SK-N-SH (cell line): ENCODE data around the gene GPS2. TPM values are rescaled to one million over a fixed set of nuclear protein-coding genes. Genes with fewer than 3 reads are reported as not detected.
A peak's percentile ranks its signal among the peaks of the same experiment; 100 is the strongest.

Source experiments
- CTCF ChIA-PET: fragments of 300-600, 350-600 bp; formaldehyde crosslinking; extraction: SDS; loops from one replicate; lab custom pipeline; 2021; lab: Yijun Ruan, JAX
- POLR2A ChIA-PET: fragments of 350-600 bp; sonication (Branson Sonifier 250); formaldehyde crosslinking; extraction: SDS; loops from one replicate; lab custom pipeline; 2020; ENCODE audit warnings: antibody characterized with exemption, inconsistent platforms; lab: Yijun Ruan, JAX
- DNase-seq: peaks from one replicate; pipeline ENCODE4 v3.0.0; 2012
- H2AFZ ChIP-seq: fragments of 200-600 bp; sonication (generic); 2 replicates; pipeline ENCODE4 v1.8.1; 2016; ENCODE audit warnings: antibody characterized with exemption, mild to moderate bottlenecking, low read depth
- H3F3A ChIP-seq: fragments of 200-600 bp; sonication (generic); replicated peaks from 2 replicates; pipeline ENCODE3; 2016; ENCODE audit warnings: antibody characterized with exemption, mild to moderate bottlenecking; ENCODE audit not compliant: insufficient read depth
- H3K27ac ChIP-seq, 2 experiments: fragments of 200-500 bp in 1 of 2; fragments of 200-600 bp in 1 of 2; sonication (Bioruptor generic) in 1 of 2; sonication (generic), shearing (Covaris generic) in 1 of 2; 2 replicates each; pipeline versions ENCODE4 v1.5.1 to v1.6.1; 2014 to 2016; ENCODE audit warnings: low read depth in 2 of 2, inconsistent platforms in 1 of 2, low read length in 1 of 2, mild to moderate bottlenecking in 1 of 2, mixed read lengths in 1 of 2
- H3K27me3 ChIP-seq: fragments of 200-600 bp; sonication (generic), shearing (Covaris generic); 2 replicates; pipeline ENCODE4 v1.6.1; 2016; ENCODE audit warnings: mixed run types; ENCODE audit not compliant: insufficient read depth
- H3K36me3 ChIP-seq, 2 experiments: fragments of 200-500 bp in 1 of 2; fragments of 200-600 bp in 1 of 2; sonication (Bioruptor generic) in 1 of 2; sonication (generic) in 1 of 2; replicated peaks in 1 of 2; 2 replicates each; pipeline versions ENCODE3 to v1.5.1; 2014 to 2016; ENCODE audit warnings: low read length in 1 of 2, mild to moderate bottlenecking in 1 of 2; ENCODE audit not compliant: insufficient read depth in 2 of 2, control insufficient read depth in 1 of 2
- H3K4me1 ChIP-seq, 2 experiments: fragments of 200-500 bp in 1 of 2; fragments of 200-600 bp in 1 of 2; sonication (Bioruptor generic) in 1 of 2; sonication (generic), shearing (Covaris generic) in 1 of 2; 2 replicates each; pipeline versions ENCODE4 v1.5.1 to v1.6.1; 2014 to 2016; ENCODE audit warnings: low read depth in 1 of 2, low read length in 1 of 2, mixed run types in 1 of 2; ENCODE audit not compliant: insufficient read depth in 2 of 2, control insufficient read depth in 1 of 2
- H3K4me2 ChIP-seq: fragments of 200-600 bp; sonication (generic), shearing (Covaris generic); 2 replicates; pipeline ENCODE4 v1.6.1; 2017; ENCODE audit warnings: mixed run types
- H3K4me3 ChIP-seq, 2 experiments: fragments of 200-500 bp in 1 of 2; fragments of 200-600 bp in 1 of 2; sonication (Bioruptor generic) in 1 of 2; sonication (generic), shearing (Covaris generic) in 1 of 2; 2 replicates each; pipeline versions ENCODE4 v1.5.1 to v1.8.1; 2014 to 2016; ENCODE audit warnings: low read depth in 2 of 2, inconsistent platforms in 1 of 2, low read length in 1 of 2, mild to moderate bottlenecking in 1 of 2, mixed read lengths in 1 of 2, moderate library complexity in 1 of 2
- H3K79me2 ChIP-seq: fragments of 200-600 bp; sonication (generic); 2 replicates; pipeline ENCODE4 v1.8.1; 2017; ENCODE audit warnings: mild to moderate bottlenecking; ENCODE audit not compliant: insufficient read depth
- H3K9ac ChIP-seq: fragments of 200-600 bp; sonication (generic); 2 replicates; pipeline ENCODE4 v1.6.1; 2017; ENCODE audit warnings: mixed run types
- H3K9me2 ChIP-seq: fragments of 200-600 bp; sonication (generic); 2 replicates; pipeline ENCODE4 v1.6.1; 2017; ENCODE audit warnings: mixed run types
- H3K9me3 ChIP-seq: fragments of 200-600 bp; sonication (generic); 2 replicates; pipeline ENCODE4 v1.6.1; 2017; ENCODE audit warnings: mixed run types, mild to moderate bottlenecking, moderate library complexity
- H4K20me1 ChIP-seq: fragments of 200-600 bp; sonication (generic); 2 replicates; pipeline ENCODE4 v1.6.1; 2017; ENCODE audit warnings: mild to moderate bottlenecking, mixed run types; ENCODE audit not compliant: insufficient read depth
- CTCF ChIP-seq: fragments of 200-600 bp; sonication (generic); IDR thresholded peaks from 2 replicates; pipeline ENCODE4 v1.6.1; 2017; ENCODE audit warnings: antibody characterized with exemption, mild to moderate bottlenecking, moderate library complexity
- EZH2phosphoT487 ChIP-seq: fragments of 200-600 bp; sonication (generic); IDR thresholded peaks from 2 replicates; pipeline ENCODE4 v1.6.1; 2017; ENCODE audit warnings: low read depth, mixed run types, mild to moderate bottlenecking, antibody characterized with exemption, moderate library complexity, borderline replicate concordance
- FOXM1 ChIP-seq: IDR thresholded peaks from 2 replicates; pipeline ENCODE4 v1.4.0; 2012; ENCODE audit warnings: low read depth, mild to moderate bottlenecking
- GATA2 ChIP-seq: sonication (generic); formaldehyde crosslinking; IDR thresholded peaks from 2 replicates; pipeline ENCODE4 v1.5.0; 2020; ENCODE audit warnings: mild to moderate bottlenecking, missing genetic modification reagents
- MXI1 ChIP-seq: IDR thresholded peaks from 2 replicates; pipeline ENCODE4 v1.6.1; 2012; ENCODE audit warnings: mild to moderate bottlenecking, low read depth, low read length, improper control_type of control experiment
- PBX3 ChIP-seq: IDR thresholded peaks from 2 replicates; pipeline ENCODE4; 2012
- RCOR1 ChIP-seq: fragments of 150-350 bp; IDR thresholded peaks from 2 replicates; pipeline ENCODE4 v1.6.1; 2017; ENCODE audit warnings: antibody characterized with exemption, low read length
- SMC3 ChIP-seq: IDR thresholded peaks from 2 replicates; pipeline ENCODE4 v1.6.1; 2012; ENCODE audit warnings: low read depth, low read length, improper control_type of control experiment
- TEAD4 ChIP-seq: IDR thresholded peaks from 2 replicates; pipeline ENCODE4 v1.4.0; 2012; ENCODE audit warnings: mild to moderate bottlenecking, borderline replicate concordance; ENCODE audit not compliant: insufficient read depth
- USF1 ChIP-seq: IDR thresholded peaks from 2 replicates; pipeline ENCODE4 v1.4.0; 2012; ENCODE audit warnings: low read depth, borderline replicate concordance
- USF2 ChIP-seq: fragments of 150-350 bp; IDR thresholded peaks from 2 replicates; pipeline ENCODE4 v1.6.1; 2017; ENCODE audit warnings: antibody characterized with exemption, low read length, low read depth, borderline replicate concordance
- WGBS: methylation state at CpG from one replicate; pipeline ENCODE4 v1.1.6; 2017; ENCODE audit warnings: low lambda C conversion rate; 5-methylcytosine and 5-hydroxymethylcytosine counted together
- polyA plus RNA-seq, 3 experiments: library from polyadenylated mRNA; depleted of rRNA; stranded (reverse); fragments of >200 nt; gene quantifications; 2 replicates each; pipeline ENCODE4 v1.2.3, GENCODE V29; 2012

GPS2 gene
- polyA plus RNA-seq, 1 of the 3 experiments (the other 2 are of a cell fraction), result 102 TPM

GRCh38 chr17:7312432-7313087 lies 2.6 kb downstream of the GPS2 start (continued):
- TF ChIP-seq TEAD4, result no peak
- no peak for TF ChIP-seq CTCF
- TF ChIP-seq USF2, result no peak

- Histone ChIP-seq H3F3A (peaks cover 71% of the 10 kb centered on the region), H3K9me3 (no peaks in the 10 kb centered on the region), H3K27me3 (no peaks in the 10 kb centered on the region), H3K4me1 (peaks cover 23 to 49% of the 10 kb centered on the region in 2 experiments), H3K9me2 (no peaks in the 10 kb centered on the region), H4K20me1 (peaks cover 62% of the 10 kb centered on the region), H3K27ac (no peak overlapping the region; a peak in 1 of 4 replicates), H3K4me2 (0 out of 2 replicates have a peak overlapping the region, but pooled peaks have one; percentile 90), H3K4me3 (no peak overlapping the region), H3K9ac (no peak overlapping the region), H3K36me3 (peaks cover 42 to 53% of the 10 kb centered on the region in 2 experiments), H2AFZ (no peak overlapping the region), H3K79me2 (peaks cover 70% of the 10 kb centered on the region)
- no peak for DNase-seq
- CTCF ChIA-PET, result interaction anchor here (1.4 to 1.7 kb wide), 3 partner anchors 14 to 265 kb away, joined by 3 to 8 read pairs (median 4); no protein-coding TSS in a partner anchor
- POLR2A ChIA-PET, result interaction anchor here (0.9 kb wide), 1 partner anchor 90 kb away, joined by 3 read pairs; no protein-coding TSS in a partner anchor
- 85% methylated on average over 7 of the region's 7 CpGs for WGBS
- TF ChIP-seq SMC3, result no peak
- no peak for TF ChIP-seq EZH2phosphoT487
- TF ChIP-seq USF1, result no peak
- TF ChIP-seq GATA2, result no peak
- no peak for TF ChIP-seq FOXM1
- TF ChIP-seq MXI1, result no peak
- TF ChIP-seq RCOR1, result no peak
- TF ChIP-seq PBX3, result no peak
These were observed 4.0 kb downstream of the GPS2 start for GRCh38 chr17:7311110-7311705.
